ENCODE results near the gene CSDE1. TPM values are rescaled to one million over a fixed set of nuclear protein-coding genes. Genes with fewer than 3 reads are reported as not detected.

The CSDE1 gene
- total RNA-seq, 4 donors from 2014 or later, result 879 to 1,224 (median 1,011) TPM

DNA sequence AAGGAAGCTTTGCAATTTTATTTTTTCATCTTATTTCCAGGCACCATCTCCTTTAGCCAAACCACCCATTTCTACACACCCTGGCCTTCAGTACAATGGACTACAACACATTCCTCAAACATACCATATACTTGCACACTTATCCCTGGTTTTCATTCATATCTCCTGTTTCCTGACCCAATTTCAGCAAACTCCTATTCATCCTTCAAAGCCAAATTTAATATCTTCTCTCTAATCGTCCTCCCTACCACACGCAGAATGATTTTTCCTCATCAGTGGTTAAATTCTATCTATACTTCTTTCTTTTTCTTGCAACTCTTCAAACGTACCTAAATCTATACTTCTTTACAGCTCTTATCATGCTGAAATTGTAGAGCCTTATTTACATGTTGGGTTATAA lies 90.8 kb downstream of the CSDE1 start:
- TF ChIP-seq, protein P1, sequence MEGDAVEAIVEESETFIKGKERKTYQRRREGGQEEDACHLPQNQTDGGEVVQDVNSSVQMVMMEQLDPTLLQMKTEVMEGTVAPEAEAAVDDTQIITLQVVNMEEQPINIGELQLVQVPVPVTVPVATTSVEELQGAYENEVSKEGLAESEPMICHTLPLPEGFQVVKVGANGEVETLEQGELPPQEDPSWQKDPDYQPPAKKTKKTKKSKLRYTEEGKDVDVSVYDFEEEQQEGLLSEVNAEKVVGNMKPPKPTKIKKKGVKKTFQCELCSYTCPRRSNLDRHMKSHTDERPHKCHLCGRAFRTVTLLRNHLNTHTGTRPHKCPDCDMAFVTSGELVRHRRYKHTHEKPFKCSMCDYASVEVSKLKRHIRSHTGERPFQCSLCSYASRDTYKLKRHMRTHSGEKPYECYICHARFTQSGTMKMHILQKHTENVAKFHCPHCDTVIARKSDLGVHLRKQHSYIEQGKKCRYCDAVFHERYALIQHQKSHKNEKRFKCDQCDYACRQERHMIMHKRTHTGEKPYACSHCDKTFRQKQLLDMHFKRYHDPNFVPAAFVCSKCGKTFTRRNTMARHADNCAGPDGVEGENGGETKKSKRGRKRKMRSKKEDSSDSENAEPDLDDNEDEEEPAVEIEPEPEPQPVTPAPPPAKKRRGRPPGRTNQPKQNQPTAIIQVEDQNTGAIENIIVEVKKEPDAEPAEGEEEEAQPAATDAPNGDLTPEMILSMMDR (IDR thresholded peaks at IDR 0.05), result no peak
- DNase-seq (ENCODE audit: low spot score) (no peak), ATAC-seq (ENCODE audit: low FRiP score) (no peak)

Small RNA genes within 50 kb of the gene (small RNA-seq; reads per million reads assigned to genes)
- not detected for gene RN7SL432P
- not detected for gene RNY1P13

Other genes with a start within 250 kb of the CSDE1 start
- 10 to 100 TPM; 29.2 to 40.7 (median 33.7) TPM for gene TRIM33, start 246.8 kb downstream of the CSDE1 start, total RNA-seq
- gene BCAS2, start 176.4 kb downstream of the CSDE1 start, total RNA-seq, result 10 to 100 TPM; 32.3 to 54.3 (median 35.6) TPM
- gene DENND2C, start 87.9 kb downstream of the CSDE1 start, total RNA-seq, result 1 to 10 TPM; 1.9 to 6.6 (median 3.1) TPM
- not detected for gene AMPD1, start 62.4 kb downstream of the CSDE1 start, total RNA-seq
- 10 to 100 TPM; 24.1 to 46.2 (median 31.9) TPM for gene NRAS, start 41.2 kb downstream of the CSDE1 start, total RNA-seq
- 10 to 100 TPM; 27.0 to 58.0 (median 38.7) TPM for gene SIKE1, start 22.7 kb upstream of the CSDE1 start, total RNA-seq
- gene SYCP1, start 96.9 kb upstream of the CSDE1 start, total RNA-seq, result under 1 TPM in 2 of 4 donors, not detected in 2; 0.38 to 0.56 TPM

Data from omental fat pad (tissue), 4 donors.